Endothelial cell of umbilical vein (primary cell): ENCODE data around the gene CMPK2. TPM values are rescaled to one million over a fixed set of nuclear protein-coding genes. Genes with fewer than 3 reads are reported as not detected.

Experiments
- BruUV-seq: library from RNA; stranded (reverse); fragments of 400-500 nt; replicated peaks from 2 replicates; lab custom pipeline; 2021; lab: Mats Ljungman, UMichigan
- CTCF ChIA-PET: fragments of 300-600, 350-600 bp; sonication (Branson Sonifier 250); formaldehyde crosslinking; loops from one replicate; lab custom pipeline; 2021; ENCODE audit warnings: antibody characterized with exemption, inconsistent platforms; lab: Charles Lee
- POLR2A ChIA-PET: fragments of 300-600, 350-600 bp; sonication (Branson Sonifier 250); formaldehyde crosslinking; loops from one replicate; lab custom pipeline; 2021; ENCODE audit warnings: antibody characterized with exemption, inconsistent platforms; lab: Charles Lee
- DNase-seq: peaks from one replicate; pipeline ENCODE4 v3.0.0-alpha.2; 2011; ENCODE audit warnings: low read depth, low spot score
- FAIRE-seq: peaks from 2 replicates; lab custom pipeline; 2011; peaks lifted over from hg19 to GRCh38; lab: Jason Lieb, UNC
- H2AFZ ChIP-seq: 2 replicates; pipeline ENCODE4 v1.6.0; 2012; ENCODE audit warnings: low read depth, low read length, control low read depth, inconsistent platforms
- H3K27ac ChIP-seq: 2 replicates; pipeline ENCODE4 v1.5.1; 2011; ENCODE audit warnings: low read depth, mild to moderate bottlenecking, control low read depth, low read length, moderate library complexity; ENCODE audit not compliant: insufficient read depth
- H3K27me3 ChIP-seq, 2 experiments: 2 replicates each; pipeline versions ENCODE4 v1.6.0 to v1.6.1; 2011; ENCODE audit warnings: low read length in 2 of 2, mixed read lengths in 1 of 2; ENCODE audit not compliant: control insufficient read depth in 2 of 2, insufficient read depth in 2 of 2
- H3K36me3 ChIP-seq, 2 experiments: 2 replicates in 1 of 2; 3 replicates in 1 of 2; pipeline ENCODE4 v1.5.1; 2011; ENCODE audit warnings: low read length in 2 of 2, mild to moderate bottlenecking in 1 of 2, moderate library complexity in 1 of 2; ENCODE audit not compliant: control insufficient read depth in 2 of 2, insufficient read depth in 2 of 2; ENCODE audit errors: extremely low read depth in 1 of 2
- H3K4me1 ChIP-seq: 3 replicates; pipeline ENCODE4 v1.5.1; 2011; ENCODE audit warnings: mild to moderate bottlenecking, low read length; ENCODE audit not compliant: control insufficient read depth, insufficient read depth; ENCODE audit errors: extremely low read depth
- H3K4me2 ChIP-seq: 2 replicates; pipeline ENCODE4 v1.6.1; 2011; ENCODE audit warnings: low read length, control low read depth, mixed read lengths; ENCODE audit not compliant: insufficient read depth
- H3K4me3 ChIP-seq, 3 experiments: fragments of 200-600 bp in 1 of 3; sonication (generic), shearing (Covaris generic) in 1 of 3; replicated peaks in 1 of 3; 2 replicates each; pipeline ENCODE4 v1.5.1; 2011 to 2016; ENCODE audit warnings: control low read depth in 3 of 3, low read length in 3 of 3, mild to moderate bottlenecking in 2 of 3, inconsistent platforms in 1 of 3, low read depth in 1 of 3, moderate library complexity in 1 of 3; ENCODE audit not compliant: insufficient read depth in 1 of 3
- H3K79me2 ChIP-seq: 2 replicates; pipeline ENCODE4 v1.6.0; 2012; ENCODE audit warnings: low read length, inconsistent platforms; ENCODE audit not compliant: control insufficient read depth, insufficient read depth
- H3K9ac ChIP-seq: replicated peaks from 2 replicates; pipeline ENCODE3; 2011; ENCODE audit warnings: low read length, control low read depth; ENCODE audit not compliant: insufficient read depth; ENCODE audit errors: extremely low read depth
- H3K9me1 ChIP-seq: replicated peaks from 3 replicates; pipeline ENCODE4 v1.6.0; 2011; ENCODE audit warnings: mild to moderate bottlenecking, low read length; ENCODE audit not compliant: control insufficient read depth, insufficient read depth; ENCODE audit errors: extremely low read depth
- H3K9me3 ChIP-seq: replicated peaks from 2 replicates; pipeline ENCODE4 v1.5.1; 2012; ENCODE audit warnings: low read length, inconsistent platforms; ENCODE audit not compliant: control insufficient read depth, insufficient read depth
- H4K20me1 ChIP-seq: replicated peaks from 2 replicates; pipeline ENCODE3; 2011; ENCODE audit warnings: mild to moderate bottlenecking, low read length; ENCODE audit not compliant: control insufficient read depth, insufficient read depth; ENCODE audit errors: extremely low read depth
- CTCF ChIP-seq, 2 donors: IDR thresholded peaks; 1 replicate in 1 of 2; 2 replicates in 1 of 2; pipeline ENCODE4 v1.5.1; 2011; ENCODE audit warnings: low read length in 2 of 2, mild to moderate bottlenecking in 2 of 2, moderate library complexity in 2 of 2, control low read depth in 1 of 2, inconsistent platforms in 1 of 2, low read depth in 1 of 2; ENCODE audit not compliant: insufficient read depth in 1 of 2; ENCODE audit errors: extremely low read depth in 1 of 2
- EZH2 ChIP-seq: IDR thresholded peaks from 2 replicates; pipeline ENCODE4 v1.6.1; 2012; ENCODE audit warnings: borderline replicate concordance, low read depth, mild to moderate bottlenecking, moderate library complexity, low read length, inconsistent platforms; ENCODE audit not compliant: severe bottlenecking
- FOS ChIP-seq: IDR thresholded peaks from 2 replicates; pipeline ENCODE4 v1.6.1; 2011; ENCODE audit warnings: mild to moderate bottlenecking, low read length, moderate library complexity, borderline replicate concordance; ENCODE audit not compliant: insufficient read depth
- GATA2 ChIP-seq: IDR thresholded peaks from 2 replicates; pipeline ENCODE4 v1.7.0; 2011; ENCODE audit warnings: low read depth, mild to moderate bottlenecking, moderate library complexity, mixed read lengths, low read length; ENCODE audit not compliant: insufficient read length, insufficient read depth
- JUN ChIP-seq: IDR thresholded peaks from 2 replicates; pipeline ENCODE4 v1.6.1; 2011; ENCODE audit warnings: borderline replicate concordance, low read depth; ENCODE audit not compliant: insufficient read length, insufficient read depth
- MAX ChIP-seq: IDR thresholded peaks from 2 replicates; pipeline ENCODE4 v1.6.1; 2011; ENCODE audit not compliant: insufficient read depth, insufficient read length
- MYC ChIP-seq: IDR thresholded peaks from one replicate; pipeline ENCODE4 v1.6.1; 2011; ENCODE audit warnings: mild to moderate bottlenecking, low read depth, low read length
- POLR2A ChIP-seq: IDR thresholded peaks from 2 replicates; pipeline ENCODE4 v1.6.1; 2012; ENCODE audit warnings: low read depth, mild to moderate bottlenecking, control low read depth, low read length
- POLR2AphosphoS5 ChIP-seq: IDR thresholded peaks from 2 replicates; pipeline ENCODE4 v1.6.1; 2012; ENCODE audit warnings: low read depth, mild to moderate bottlenecking, control low read depth, low read length, moderate library complexity; ENCODE audit not compliant: insufficient read depth
- dilution Hi-C: fragments of 300-500 bp; cut with MboI; formaldehyde crosslinking; loops from one replicate; pipeline ENCODE4 v1.15.0; 2019; ENCODE audit warnings: low sequenced_read_pairs; ENCODE audit not compliant: extremely low pct_ligation_motif_present
- intact Hi-C: fragments of 100-400 bp; cut with micrococcal nuclease; formaldehyde crosslinking; loops from one replicate; pipeline ENCODE4 v1.10.0; 2022
- polyA plus RNA-seq, 4 experiments: library from polyadenylated mRNA; depleted of rRNA in 3 of 4; stranded (reverse) in 3 of 4; unstranded in 1 of 4; fragments of >200 nt; gene quantifications; 2 replicates each; pipeline versions ENCODE4 v1.2.1 to v1.2.3, GENCODE V29; 2011 to 2012; ENCODE audit warnings: missing spikeins in 1 of 4
- total RNA-seq: library from RNA; stranded (reverse); gene quantifications from 2 replicates; pipeline ENCODE4 v1.2.3, GENCODE V29; 2021

The CMPK2 gene
- total and polyA plus RNA-seq, 2 donors (not counting 3 experiments of a cell fraction or from before 2014, with no cell fraction given): 0.15 to 0.69 TPM

DNA sequence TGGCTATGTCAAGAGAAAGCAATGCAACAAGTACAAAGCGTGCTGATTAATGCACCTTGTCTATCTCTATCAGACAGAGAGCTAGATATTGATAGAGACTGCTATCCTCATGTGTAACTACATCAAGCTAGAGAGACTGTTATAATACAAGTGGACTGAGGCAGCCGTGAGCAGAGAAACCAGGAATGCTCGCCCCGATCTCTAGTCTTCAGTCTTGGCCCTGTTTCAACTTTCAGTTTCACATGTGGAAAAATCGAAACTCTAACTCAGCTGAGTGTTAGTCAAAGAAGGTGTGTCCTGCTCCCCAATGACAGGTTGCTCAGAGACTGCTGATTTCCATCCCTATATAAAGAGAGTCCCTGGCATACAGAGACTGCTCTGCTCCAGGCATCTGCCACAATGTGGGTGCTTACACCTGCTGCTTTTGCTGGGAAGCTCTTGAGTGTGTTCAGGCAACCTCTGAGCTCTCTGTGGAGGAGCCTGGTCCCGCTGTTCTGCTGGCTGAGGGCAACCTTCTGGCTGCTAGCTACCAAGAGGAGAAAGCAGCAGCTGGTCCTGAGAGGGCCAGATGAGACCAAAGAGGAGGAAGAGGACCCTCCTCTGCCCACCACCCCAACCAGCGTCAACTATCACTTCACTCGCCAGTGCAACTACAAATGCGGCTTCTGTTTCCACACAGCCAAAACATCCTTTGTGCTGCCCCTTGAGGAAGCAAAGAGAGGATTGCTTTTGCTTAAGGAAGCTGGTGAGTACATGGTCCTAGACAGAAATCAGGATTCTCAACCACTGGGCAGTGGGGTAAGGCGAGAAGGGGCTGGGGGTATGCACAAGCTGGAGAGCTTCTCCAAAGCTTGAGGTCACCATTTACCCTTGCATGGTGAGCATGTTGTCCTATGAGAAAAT is 11.9 kb upstream of the CMPK2 start, which contains the start of gene RSAD2:
Gene RSAD2 (plus strand): TSS at position 376 of the 903 bp plus-strand sequence. CDS start 24 bp downstream, at position 400.
- no peaks in the 10 kb centered on the region for H3K79me2 ChIP-seq
- POLR2A ChIA-PET: no interaction called here
- no peaks in the 10 kb centered on the region for H4K20me1 ChIP-seq
- H3K4me1 ChIP-seq: no peaks in the 10 kb centered on the region
- H3K4me3 ChIP-seq: peak within 1 kb of the TSS in 2 of 3 experiments; percentile 5 to 26
- H3K9me1 ChIP-seq: no peaks in the 10 kb centered on the region
- no peak within 1 kb of the TSS for H3K27ac ChIP-seq
- TF ChIP-seq POLR2AphosphoS5 (no peak), JUN (no peak), MAX (no peak), FOS (no peak), EZH2 (no peak), MYC (no peak), POLR2A (no peak), GATA2 (no peak), CTCF (IDR thresholded peaks at IDR 0.05; ENCODE audit: extremely low read depth in 1 of 2, insufficient read depth in 1 of 2, low read depth in 1 of 2, low read length in 2 of 2) (no peak)
- DNase-seq (peak; percentile 37), FAIRE-seq (no peak)
- no peaks in the 10 kb centered on the region for H3K9me3 ChIP-seq
- dilution Hi-C loops: no loop called here
- intact Hi-C loops: no loop called here
- H3K27me3 ChIP-seq: peaks cover 2 to 15% of the 10 kb centered on the region in 2 experiments
- peak within 1 kb of the TSS; percentile 52 for H2AFZ ChIP-seq
- no peaks in the 10 kb centered on the region for H3K36me3 ChIP-seq
- H3K9ac ChIP-seq: no peak within 1 kb of the TSS
- no TSS peak for BruUV-seq
- H3K4me2 ChIP-seq: peak within 1 kb of the TSS; percentile 57
- CTCF ChIA-PET: interaction anchor here (0.9 to 1.6 kb wide), 3 partner anchors 10 to 38 kb away, joined by 3 to 4 read pairs (median 3); no protein-coding TSS in a partner anchor
